ENCODE measurements around the gene TCF15. TPM values are rescaled to one million over a fixed set of nuclear protein-coding genes. Genes with fewer than 3 reads are reported as not detected.

TCF15 gene
- total RNA-seq, 6 donors from 2014 or later, result 0.14 to 1.4 (median 0.39) TPM; not detected in 1

GRCh38 chr20:592506-592905 lies 17.6 kb downstream of the TCF15 start:
- Histone ChIP-seq H3K36me3 (no peaks in the 10 kb centered on the region), H3K27ac (no peak overlapping the region), H3K4me1 (no peaks in the 10 kb centered on the region), H3K27me3 (no peaks in the 10 kb centered on the region), H3K4me3 (no peak overlapping the region), H3K9me3 (no peaks in the 10 kb centered on the region)
- ATAC-seq (ENCODE audit: low FRiP score in 2 of 2) (no peak), DNase-seq (no peak)
- TF ChIP-seq POLR2AphosphoS5 (IDR thresholded peaks at IDR 0.05) (no peak), POLR2A (IDR thresholded peaks at IDR 0.05) (no peak), CTCF (IDR thresholded peaks at IDR 0.05) (no peak), EP300 (IDR thresholded peaks at IDR 0.05) (no peak)
- WGBS, 2 donors, result 87 to 88% methylated on average over 6 to 7 of the region's 7 CpGs

- 85 to 86% methylated on average over 5 of the region's 5 CpGs for WGBS, 2 donors
- Histone ChIP-seq H3K27me3 (no peaks in the 10 kb centered on the region), H3K4me1 (no peaks in the 10 kb centered on the region), H3K36me3 (no peaks in the 10 kb centered on the region), H3K27ac (no peak overlapping the region), H3K4me3 (no peak overlapping the region), H3K9me3 (no peaks in the 10 kb centered on the region)
- ATAC-seq (ENCODE audit: low FRiP score in 2 of 2) (no peak), DNase-seq (no peak)
- TF ChIP-seq EP300 (IDR thresholded peaks at IDR 0.05) (no peak), POLR2A (IDR thresholded peaks at IDR 0.05) (no peak), CTCF (IDR thresholded peaks at IDR 0.05) (no peak), POLR2AphosphoS5 (IDR thresholded peaks at IDR 0.05) (no peak)
Measured at GRCh38 chr20:591941-592340, 18.2 kb downstream of the TCF15 start.

- TF ChIP-seq CTCF (IDR thresholded peaks at IDR 0.05), result no peak
- no peak for TF ChIP-seq EP300 (IDR thresholded peaks at IDR 0.05)
- no peak for TF ChIP-seq POLR2A (IDR thresholded peaks at IDR 0.05)
- no peak for TF ChIP-seq POLR2AphosphoS5 (IDR thresholded peaks at IDR 0.05)
- DNase-seq, result no peak
- no peak for ATAC-seq (ENCODE audit: low FRiP score in 2 of 2)
Measured at GRCh38 chr20:588932-589672, 21.0 kb downstream of the TCF15 start.

GRCh38 chr20:588476-588875 lies 21.6 kb downstream of the TCF15 start:
- DNase-seq (no peak), ATAC-seq (ENCODE audit: low FRiP score in 2 of 2) (no peak)
- WGBS, 2 donors, result 45 to 52% methylated on average over 3 of the region's 3 CpGs
- Histone ChIP-seq H3K27ac (no peak overlapping the region), H3K36me3 (no peaks in the 10 kb centered on the region), H3K9me3 (no peaks in the 10 kb centered on the region), H3K27me3 (no peaks in the 10 kb centered on the region), H3K4me3 (no peak overlapping the region), H3K4me1 (no peaks in the 10 kb centered on the region)
- TF ChIP-seq POLR2A (IDR thresholded peaks at IDR 0.05), result no peak
- no peak for TF ChIP-seq POLR2AphosphoS5 (IDR thresholded peaks at IDR 0.05)
- TF ChIP-seq CTCF (IDR thresholded peaks at IDR 0.05), result no peak
- no peak for TF ChIP-seq EP300 (IDR thresholded peaks at IDR 0.05)

More at GRCh38 chr20:588932-589672, 21.0 kb downstream of the TCF15 start:
- no peak overlapping the region for H3K27ac ChIP-seq
- no peaks in the 10 kb centered on the region for H3K36me3 ChIP-seq
- no peaks in the 10 kb centered on the region for H3K4me1 ChIP-seq
- H3K27me3 ChIP-seq, result no peaks in the 10 kb centered on the region
- WGBS, 2 donors, result 75 to 81% methylated on average over 10 of the region's 10 CpGs
- H3K9me3 ChIP-seq, result no peaks in the 10 kb centered on the region
- H3K4me3 ChIP-seq, result no peak overlapping the region

GRCh38 chr20:584971-585301 lies 25.2 kb downstream of the TCF15 start:
- H3K4me3 ChIP-seq, result no peak overlapping the region
- 79 to 85% methylated on average over 7 of the region's 7 CpGs for WGBS, 2 donors
- no peak for ATAC-seq (ENCODE audit: low FRiP score in 2 of 2)
- TF ChIP-seq POLR2A (IDR thresholded peaks at IDR 0.05), result no peak
- TF ChIP-seq POLR2AphosphoS5 (IDR thresholded peaks at IDR 0.05), result no peak
- TF ChIP-seq EP300 (IDR thresholded peaks at IDR 0.05), result no peak
- TF ChIP-seq CTCF (IDR thresholded peaks at IDR 0.05), result no peak
- no peak for DNase-seq
- H3K27me3 ChIP-seq, result no peaks in the 10 kb centered on the region
- no peaks in the 10 kb centered on the region for H3K4me1 ChIP-seq
- H3K9me3 ChIP-seq, result no peaks in the 10 kb centered on the region
- no peak overlapping the region for H3K27ac ChIP-seq
- no peaks in the 10 kb centered on the region for H3K36me3 ChIP-seq

Data from upper lobe of left lung (tissue), 6 donors.